WTC11 (cell line): ENCODE results near the gene TAF8.

Experiments used
- CTCF ChIP-seq: fragments of 200-600 bp; IDR thresholded peaks from 2 replicates; pipeline ENCODE4 v1.8.0; 2022; ENCODE audit warnings: antibody characterized with exemption
- FOXP4 ChIP-seq: sonication (generic); formaldehyde crosslinking; IDR thresholded peaks from 2 replicates; pipeline ENCODE4 v1.8.0; 2022; ENCODE audit warnings: mild to moderate bottlenecking, missing genetic modification reagents
- TF ChIP-seq, protein P1 (sequence below): sonication (generic); formaldehyde crosslinking; IDR thresholded peaks from 2 replicates; pipeline ENCODE4 v1.8.0; 2022; ENCODE audit warnings: mild to moderate bottlenecking, missing genetic modification reagents

- no peak for TF ChIP-seq FOXP4 (CRISPR knock-in tag)
- no peak for TF ChIP-seq CTCF
- TF ChIP-seq, protein P1, sequence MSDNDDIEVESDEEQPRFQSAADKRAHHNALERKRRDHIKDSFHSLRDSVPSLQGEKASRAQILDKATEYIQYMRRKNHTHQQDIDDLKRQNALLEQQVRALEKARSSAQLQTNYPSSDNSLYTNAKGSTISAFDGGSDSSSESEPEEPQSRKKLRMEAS (CRISPR knock-in tag): peak; percentile 46; the same call in 1 of the 2 replicates
These were observed 45.6 kb downstream of the TAF8 start for GRCh38 chr6:42095776-42096541.
